HG03025 (cell line): ENCODE results near the gene TMEM44.
A peak's percentile ranks its signal among the peaks of the same experiment; 100 is the strongest.

Source experiments
- ATAC-seq: cut with Tn5 transposase; IDR thresholded peaks from one replicate; pipeline ENCODE4 v1.9.1; 2021; ENCODE audit warnings: mild to moderate bottlenecking, moderate library complexity; ENCODE audit not compliant: unreplicated experiment, low FRiP score

TMEM44 gene

GRCh38 chr3:194633349-194634004 lies at the start of gene TMEM44:
TSS of gene TMEM44 (minus strand) at chr3:194633419. CDS start at chr3:194633215, 204 bp downstream.
- ATAC-seq: peak; percentile 78

GRCh38 chr3:194682694-194683310 lies 49.6 kb upstream of the TMEM44 start:
- peak; percentile 38 for ATAC-seq

GRCh38 chr3:194682189-194682693 lies 49.0 kb upstream of the TMEM44 start:
- no peak for ATAC-seq

GRCh38 chr3:194680888-194681615 lies 47.8 kb upstream of the TMEM44 start:
- ATAC-seq: no peak

GRCh38 chr3:194676471-194676870 lies 43.3 kb upstream of the TMEM44 start:
- no peak for ATAC-seq

- ATAC-seq: no peak
Measured at GRCh38 chr3:194675680-194676079, 42.5 kb upstream of the TMEM44 start.

- no peak for ATAC-seq
Measured at GRCh38 chr3:194675081-194675640, 41.9 kb upstream of the TMEM44 start.

- no peak for ATAC-seq
Measured at GRCh38 chr3:194673761-194674160, 40.5 kb upstream of the TMEM44 start.

GRCh38 chr3:194672876-194673275 lies 39.7 kb upstream of the TMEM44 start:
- no peak for ATAC-seq

- peak; percentile 93 for ATAC-seq
Measured at GRCh38 chr3:194671900-194672808, 38.9 kb upstream of the TMEM44 start, which contains the start of gene LSG1. TSS of gene LSG1 (minus strand) at chr3:194672191. CDS start at chr3:194672162, 29 bp downstream.

- ATAC-seq: peak; percentile 20
Measured at GRCh38 chr3:194671511-194671899, 38.3 kb upstream of the TMEM44 start.

GRCh38 chr3:194667363-194667762 lies 34.1 kb upstream of the TMEM44 start:
- no peak for ATAC-seq

GRCh38 chr3:194664857-194665256 lies 31.6 kb upstream of the TMEM44 start:
- ATAC-seq: no peak

- ATAC-seq: no peak
Measured at GRCh38 chr3:194661946-194662345, 28.7 kb upstream of the TMEM44 start.

GRCh38 chr3:194661374-194661773 lies 28.2 kb upstream of the TMEM44 start:
- no peak for ATAC-seq

- ATAC-seq: no peak
Measured at GRCh38 chr3:194659778-194660177, 26.6 kb upstream of the TMEM44 start.

GRCh38 chr3:194658477-194659242 lies 25.4 kb upstream of the TMEM44 start:
- no peak for ATAC-seq

- no peak for ATAC-seq
Measured at GRCh38 chr3:194657439-194657838, 24.2 kb upstream of the TMEM44 start.

GRCh38 chr3:194654443-194654842 lies 21.2 kb upstream of the TMEM44 start:
- peak; percentile 63 for ATAC-seq
